ENCODE results near the gene ZNF641. TPM values are rescaled to one million over a fixed set of nuclear protein-coding genes. Genes with fewer than 3 reads are reported as not detected.

Gene ZNF641
- polyA plus RNA-seq, 2 of the 4 experiments (the other 2 are of a cell fraction), result 9.1 to 11.8 TPM

DNA sequence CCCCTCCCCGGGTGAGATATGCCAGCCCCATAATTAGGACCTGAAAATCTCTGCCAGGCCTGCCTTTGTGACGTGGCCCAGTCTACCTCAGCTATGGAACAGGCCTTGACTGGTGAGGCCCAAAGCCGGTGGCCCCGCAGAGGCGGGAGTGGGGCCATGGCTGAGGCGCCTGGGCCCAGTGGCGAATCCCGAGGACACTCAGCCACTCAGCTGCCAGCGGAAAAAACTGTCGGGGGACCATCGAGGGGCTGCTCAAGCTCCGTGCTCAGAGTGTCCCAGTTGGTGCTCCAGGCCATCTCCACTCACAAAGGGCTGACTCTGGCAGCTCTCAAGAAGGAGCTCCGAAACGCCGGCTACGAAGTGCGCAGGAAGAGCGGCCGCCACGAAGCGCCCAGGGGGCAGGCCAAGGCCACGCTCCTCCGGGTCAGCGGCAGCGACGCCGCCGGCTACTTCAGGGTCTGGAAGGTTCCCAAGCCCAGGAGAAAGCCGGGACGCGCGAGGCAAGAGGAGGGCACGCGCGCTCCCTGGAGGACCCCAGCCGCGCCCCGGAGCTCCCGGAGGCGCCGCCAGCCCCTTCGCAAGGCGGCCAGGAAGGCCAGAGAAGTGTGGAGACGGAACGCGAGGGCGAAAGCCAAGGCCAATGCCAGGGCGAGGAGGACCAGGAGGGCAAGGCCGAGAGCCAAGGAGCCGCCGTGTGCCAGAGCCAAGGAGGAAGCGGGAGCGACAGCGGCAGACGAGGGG is 21.4 kb downstream of the ZNF641 start:
- no peaks in the 10 kb centered on the region for H3K9me3 ChIP-seq
- no peak for FAIRE-seq
- 78% methylated on average over 54 of the region's 55 CpGs for WGBS (ENCODE audit: missing lambda C conversion rate)
- H3K27ac ChIP-seq, result no peak overlapping the region
- CTCF ChIA-PET, result interaction anchor here (0.7 to 1.5 kb wide), 2 partner anchors 11 to 34 kb away, joined by 3 to 4 read pairs; no protein-coding TSS in a partner anchor
- no peak; a peak in 1 of 6 replicates for ATAC-seq
- no peak overlapping the region for H3K4me2 ChIP-seq
- no peak overlapping the region for H3K4me3 ChIP-seq
- POLR2A ChIA-PET, result no interaction called here
- TF ChIP-seq NFE2L2 (conservative IDR thresholded peaks at IDR 0.05; ENCODE audit: low read length) (no peak), EHF (CRISPR knock-in tag; IDR thresholded peaks at IDR 0.05) (no peak), RNF2 (IDR thresholded peaks at IDR 0.05; ENCODE audit: borderline replicate concordance, low read depth) (no peak), KDM1A (IDR thresholded peaks at IDR 0.05; ENCODE audit: low read depth) (no peak), ESRRA (IDR thresholded peaks at IDR 0.05; ENCODE audit: borderline replicate concordance, low read length) (no peak), RAD21 (conservative IDR thresholded peaks at IDR 0.05 in 1 of 2, IDR thresholded peaks at IDR 0.05 in 1 of 2) (no peak), MAX (IDR thresholded peaks at IDR 0.05) (no peak), SREBF2 (IDR thresholded peaks at IDR 0.05) (no peak), HEYL (CRISPR knock-in tag; IDR thresholded peaks at IDR 0.05) (no peak), HMGXB4 (CRISPR knock-in tag; IDR thresholded peaks at IDR 0.05; ENCODE audit: borderline replicate concordance) (no peak), ZNF302 (CRISPR knock-in tag; IDR thresholded peaks at IDR 0.05) (no peak), TFCP2L1 (CRISPR knock-in tag; IDR thresholded peaks at IDR 0.05) (no peak), MAFK (IDR thresholded peaks at IDR 0.05; ENCODE audit: partially characterized antibody) (no peak), JUN (IDR thresholded peaks at IDR 0.05) (no peak)
- DNase-seq (ENCODE audit: low read depth in 1 of 2, low spot score in 1 of 2), result no peak
- H3K4me1 ChIP-seq, result no peaks in the 10 kb centered on the region

GRCh38 chr12:48316491-48316890 is 34.2 kb downstream of the ZNF641 start:
- no peak for FAIRE-seq
- Histone ChIP-seq H3K4me3 (no peak overlapping the region), H3K27ac (no peak overlapping the region), H3K4me2 (no peak overlapping the region), H3K4me1 (no peaks in the 10 kb centered on the region), H3K9me3 (peaks cover 9% of the 10 kb centered on the region; the same call in 1 of the 3 replicates)
- no CpG with 5 or more reads among the region's 2 CpGs for WGBS (ENCODE audit: missing lambda C conversion rate)
- TF ChIP-seq HOXA7 (CRISPR knock-in tag; IDR thresholded peaks at IDR 0.05) (no peak), CBX2 (IDR thresholded peaks at IDR 0.05; ENCODE audit: borderline replicate concordance, low read depth) (no peak), RCOR1 (IDR thresholded peaks at IDR 0.05; ENCODE audit: low read depth, low read length) (no peak), JUNB (IDR thresholded peaks at IDR 0.05) (no peak), MYC (IDR thresholded peaks at IDR 0.05; ENCODE audit: borderline replicate concordance, low read length) (no peak), RFX5 (IDR thresholded peaks at IDR 0.05) (no peak), ATOH8 (CRISPR knock-in tag; IDR thresholded peaks at IDR 0.05; ENCODE audit: low read depth) (no peak), RNF2 (IDR thresholded peaks at IDR 0.05; ENCODE audit: borderline replicate concordance, low read depth) (no peak), MAX (IDR thresholded peaks at IDR 0.05) (no peak)
- TF ChIP-seq, protein P1, sequence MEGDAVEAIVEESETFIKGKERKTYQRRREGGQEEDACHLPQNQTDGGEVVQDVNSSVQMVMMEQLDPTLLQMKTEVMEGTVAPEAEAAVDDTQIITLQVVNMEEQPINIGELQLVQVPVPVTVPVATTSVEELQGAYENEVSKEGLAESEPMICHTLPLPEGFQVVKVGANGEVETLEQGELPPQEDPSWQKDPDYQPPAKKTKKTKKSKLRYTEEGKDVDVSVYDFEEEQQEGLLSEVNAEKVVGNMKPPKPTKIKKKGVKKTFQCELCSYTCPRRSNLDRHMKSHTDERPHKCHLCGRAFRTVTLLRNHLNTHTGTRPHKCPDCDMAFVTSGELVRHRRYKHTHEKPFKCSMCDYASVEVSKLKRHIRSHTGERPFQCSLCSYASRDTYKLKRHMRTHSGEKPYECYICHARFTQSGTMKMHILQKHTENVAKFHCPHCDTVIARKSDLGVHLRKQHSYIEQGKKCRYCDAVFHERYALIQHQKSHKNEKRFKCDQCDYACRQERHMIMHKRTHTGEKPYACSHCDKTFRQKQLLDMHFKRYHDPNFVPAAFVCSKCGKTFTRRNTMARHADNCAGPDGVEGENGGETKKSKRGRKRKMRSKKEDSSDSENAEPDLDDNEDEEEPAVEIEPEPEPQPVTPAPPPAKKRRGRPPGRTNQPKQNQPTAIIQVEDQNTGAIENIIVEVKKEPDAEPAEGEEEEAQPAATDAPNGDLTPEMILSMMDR (IDR thresholded peaks at IDR 0.05), result no peak
- TF ChIP-seq, protein P2, sequence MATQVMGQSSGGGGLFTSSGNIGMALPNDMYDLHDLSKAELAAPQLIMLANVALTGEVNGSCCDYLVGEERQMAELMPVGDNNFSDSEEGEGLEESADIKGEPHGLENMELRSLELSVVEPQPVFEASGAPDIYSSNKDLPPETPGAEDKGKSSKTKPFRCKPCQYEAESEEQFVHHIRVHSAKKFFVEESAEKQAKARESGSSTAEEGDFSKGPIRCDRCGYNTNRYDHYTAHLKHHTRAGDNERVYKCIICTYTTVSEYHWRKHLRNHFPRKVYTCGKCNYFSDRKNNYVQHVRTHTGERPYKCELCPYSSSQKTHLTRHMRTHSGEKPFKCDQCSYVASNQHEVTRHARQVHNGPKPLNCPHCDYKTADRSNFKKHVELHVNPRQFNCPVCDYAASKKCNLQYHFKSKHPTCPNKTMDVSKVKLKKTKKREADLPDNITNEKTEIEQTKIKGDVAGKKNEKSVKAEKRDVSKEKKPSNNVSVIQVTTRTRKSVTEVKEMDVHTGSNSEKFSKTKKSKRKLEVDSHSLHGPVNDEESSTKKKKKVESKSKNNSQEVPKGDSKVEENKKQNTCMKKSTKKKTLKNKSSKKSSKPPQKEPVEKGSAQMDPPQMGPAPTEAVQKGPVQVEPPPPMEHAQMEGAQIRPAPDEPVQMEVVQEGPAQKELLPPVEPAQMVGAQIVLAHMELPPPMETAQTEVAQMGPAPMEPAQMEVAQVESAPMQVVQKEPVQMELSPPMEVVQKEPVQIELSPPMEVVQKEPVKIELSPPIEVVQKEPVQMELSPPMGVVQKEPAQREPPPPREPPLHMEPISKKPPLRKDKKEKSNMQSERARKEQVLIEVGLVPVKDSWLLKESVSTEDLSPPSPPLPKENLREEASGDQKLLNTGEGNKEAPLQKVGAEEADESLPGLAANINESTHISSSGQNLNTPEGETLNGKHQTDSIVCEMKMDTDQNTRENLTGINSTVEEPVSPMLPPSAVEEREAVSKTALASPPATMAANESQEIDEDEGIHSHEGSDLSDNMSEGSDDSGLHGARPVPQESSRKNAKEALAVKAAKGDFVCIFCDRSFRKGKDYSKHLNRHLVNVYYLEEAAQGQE (IDR thresholded peaks at IDR 0.05), result no peak
- no peak for DNase-seq (ENCODE audit: low read depth in 1 of 2, low spot score in 1 of 2)
- ChIA-PET CTCF (no interaction called here), POLR2A (no interaction called here)
- no peak for ATAC-seq

All from A549 (cell line).